GM18511 (cell line): ENCODE results near the gene PDE9A.

Experiments used
- ATAC-seq: cut with Tn5 transposase; IDR thresholded peaks from one replicate; pipeline ENCODE4 v1.9.1; 2021; ENCODE audit warnings: mild to moderate bottlenecking, moderate library complexity; ENCODE audit not compliant: unreplicated experiment

The PDE9A gene

GRCh38 chr21:42670058-42670880 lies 16.8 kb downstream of the PDE9A start:
- ATAC-seq = no peak

GRCh38 chr21:42670884-42671283 lies 17.5 kb downstream of the PDE9A start:
- ATAC-seq = no peak

- no peak for ATAC-seq
Observed at GRCh38 chr21:42671778-42672593, 18.6 kb downstream of the PDE9A start.

- no peak for ATAC-seq
Observed at GRCh38 chr21:42672699-42673458, 19.5 kb downstream of the PDE9A start.

GRCh38 chr21:42673633-42674328 lies 20.4 kb downstream of the PDE9A start:
- ATAC-seq = no peak

GRCh38 chr21:42674351-42674940 lies 21.0 kb downstream of the PDE9A start:
- ATAC-seq = no peak

- ATAC-seq = no peak
Observed at GRCh38 chr21:42675403-42675802, 22.0 kb downstream of the PDE9A start.

GRCh38 chr21:42676808-42677207 lies 23.4 kb downstream of the PDE9A start:
- ATAC-seq = no peak

- ATAC-seq = no peak
Observed at GRCh38 chr21:42677339-42678321, 24.2 kb downstream of the PDE9A start.

GRCh38 chr21:42678618-42679295 lies 25.3 kb downstream of the PDE9A start:
- no peak for ATAC-seq

- ATAC-seq = no peak
Observed at GRCh38 chr21:42679319-42680057, 26.1 kb downstream of the PDE9A start.

GRCh38 chr21:42680058-42680330 lies 26.6 kb downstream of the PDE9A start:
- ATAC-seq = no peak

- ATAC-seq = no peak
Observed at GRCh38 chr21:42680429-42680828, 27.0 kb downstream of the PDE9A start.

- ATAC-seq = no peak
Observed at GRCh38 chr21:42681296-42682206, 28.1 kb downstream of the PDE9A start.

GRCh38 chr21:42682661-42683210 lies 29.3 kb downstream of the PDE9A start:
- ATAC-seq = no peak

GRCh38 chr21:42683371-42684108 lies 30.1 kb downstream of the PDE9A start:
- no peak for ATAC-seq
